H9 (cell line): ENCODE results near the gene ENOX2. TPM values are rescaled to one million over a fixed set of nuclear protein-coding genes. Genes with fewer than 3 reads are reported as not detected.

Experiments used
- DNase-seq: peaks from one replicate; pipeline ENCODE4 v3.0.0-alpha.2; 2017
- H2AFZ ChIP-seq: one replicate; pipeline ENCODE4 v1.6.1; 2013; ENCODE audit warnings: mild to moderate bottlenecking, low read length, control low read depth, moderate library complexity
- H2AK5ac ChIP-seq: 2 replicates; pipeline ENCODE4 v1.6.1; 2013; ENCODE audit warnings: low read length, control low read depth, mixed read lengths; ENCODE audit not compliant: insufficient read length
- H2BK120ac ChIP-seq: one replicate; pipeline ENCODE4 v1.6.1; 2013; ENCODE audit warnings: low read depth, mild to moderate bottlenecking, low read length, control low read depth, inconsistent platforms; ENCODE audit not compliant: poor library complexity, severe bottlenecking
- H2BK12ac ChIP-seq: 2 replicates; pipeline ENCODE4 v1.6.1; 2013; ENCODE audit warnings: low read length, control low read depth, mixed read lengths, low read depth; ENCODE audit not compliant: insufficient read length
- H2BK15ac ChIP-seq: 2 replicates; pipeline ENCODE4 v1.6.1; 2013; ENCODE audit warnings: low read depth, low read length, control low read depth
- H2BK20ac ChIP-seq: one replicate; pipeline ENCODE4 v1.6.1; 2013; ENCODE audit warnings: low read depth, mild to moderate bottlenecking, low read length, control low read depth, inconsistent platforms; ENCODE audit not compliant: poor library complexity, severe bottlenecking
- H2BK5ac ChIP-seq: 2 replicates; pipeline ENCODE4 v1.6.1; 2013; ENCODE audit warnings: low read length, control low read depth, mixed read lengths; ENCODE audit not compliant: insufficient read length
- H3K14ac ChIP-seq: 2 replicates; pipeline ENCODE4 v1.6.1; 2013; ENCODE audit warnings: low read length, control low read depth; ENCODE audit not compliant: insufficient read depth
- H3K18ac ChIP-seq: 2 replicates; pipeline ENCODE4 v1.6.1; 2013; ENCODE audit warnings: low read depth, mild to moderate bottlenecking, mixed read lengths, low read length, control low read depth; ENCODE audit not compliant: insufficient read length
- H3K23ac ChIP-seq: 2 replicates; pipeline ENCODE4 v1.6.1; 2013; ENCODE audit warnings: low read length, control low read depth, mixed read lengths, low read depth; ENCODE audit not compliant: insufficient read length
- H3K23me2 ChIP-seq: 2 replicates; pipeline ENCODE4 v1.6.1; 2013; ENCODE audit warnings: low read depth, mild to moderate bottlenecking, mixed read lengths, low read length, control low read depth; ENCODE audit not compliant: insufficient read length, poor library complexity, severe bottlenecking
- H3K27ac ChIP-seq: 2 replicates; pipeline ENCODE4 v1.5.1; 2013; ENCODE audit warnings: low read length, control low read depth, mixed read lengths, low read depth; ENCODE audit not compliant: insufficient read length
- H3K27me3 ChIP-seq: 2 replicates; pipeline ENCODE4 v1.6.1; 2013; ENCODE audit warnings: low read length, control low read depth, inconsistent platforms; ENCODE audit not compliant: insufficient read depth
- H3K4ac ChIP-seq: 2 replicates; pipeline ENCODE4 v1.6.1; 2013; ENCODE audit warnings: low read depth, mild to moderate bottlenecking, control low read depth, inconsistent platforms, low read length, moderate library complexity
- H3K4me1 ChIP-seq: 2 replicates; pipeline ENCODE4 v1.6.1; 2013; ENCODE audit warnings: low read length, control low read depth, inconsistent platforms; ENCODE audit not compliant: insufficient read depth
- H3K4me2 ChIP-seq: 2 replicates; pipeline ENCODE4 v1.6.1; 2013; ENCODE audit warnings: low read length, control low read depth, mixed read lengths; ENCODE audit not compliant: insufficient read length, insufficient read depth
- H3K56ac ChIP-seq: 2 replicates; pipeline ENCODE4 v1.6.1; 2013; ENCODE audit warnings: low read depth, mild to moderate bottlenecking, mixed read lengths, low read length, control low read depth; ENCODE audit not compliant: insufficient read length
- H3K79me1 ChIP-seq: 2 replicates; pipeline ENCODE4 v1.6.1; 2013; ENCODE audit warnings: low read depth, mild to moderate bottlenecking, moderate library complexity, low read length, control low read depth, inconsistent platforms; ENCODE audit not compliant: insufficient read depth, poor library complexity, severe bottlenecking
- H3K79me2 ChIP-seq: 2 replicates; pipeline ENCODE4 v1.6.1; 2013; ENCODE audit warnings: low read length, control low read depth, inconsistent platforms; ENCODE audit not compliant: insufficient read depth
- H3K9ac ChIP-seq: 2 replicates; pipeline ENCODE4 v1.6.1; 2013; ENCODE audit warnings: low read length, control low read depth, mixed read lengths; ENCODE audit not compliant: insufficient read length; ENCODE audit errors: extremely low read depth
- H3K9me3 ChIP-seq: one replicate; pipeline ENCODE4 v1.6.1; 2013; ENCODE audit warnings: low read depth, low read length, inconsistent platforms; ENCODE audit not compliant: control insufficient read depth
- H3T11ph ChIP-seq: one replicate; pipeline ENCODE4 v1.6.1; 2013; ENCODE audit warnings: mild to moderate bottlenecking, low read length, control low read depth, inconsistent platforms
- H4K20me1 ChIP-seq: one replicate; pipeline ENCODE4 v1.6.1; 2013; ENCODE audit not compliant: control insufficient read depth, insufficient read length, insufficient read depth
- H4K5ac ChIP-seq: 2 replicates; pipeline ENCODE4 v1.6.1; 2013; ENCODE audit warnings: low read depth, mild to moderate bottlenecking, mixed read lengths, low read length, control low read depth; ENCODE audit not compliant: insufficient read length
- H4K8ac ChIP-seq: replicated peaks from 2 replicates; pipeline ENCODE4 v1.6.1; 2013; ENCODE audit warnings: low read length, control low read depth, mixed read lengths, low read depth; ENCODE audit not compliant: insufficient read length
- H4K91ac ChIP-seq: 2 replicates; pipeline ENCODE4 v1.6.1; 2013; ENCODE audit warnings: low read depth, mild to moderate bottlenecking, moderate library complexity, mixed read lengths, low read length, control low read depth; ENCODE audit not compliant: insufficient read length
- H3K27ac Mint-ChIP-seq, 3 experiments: 2 replicates in 2 of 3; 3 replicates in 1 of 3; pipeline ENCODE4 v1.8.0; 2020 to 2021; ENCODE audit warnings: mixed read lengths in 3 of 3, mild to moderate bottlenecking in 1 of 3, moderate library complexity in 1 of 3
- H3K27me3 Mint-ChIP-seq: 2 replicates; pipeline ENCODE4 v1.8.0; 2021; ENCODE audit warnings: low read depth, mild to moderate bottlenecking, moderate library complexity, mixed read lengths
- H3K36me3 Mint-ChIP-seq, 3 experiments: 2 replicates in 2 of 3; 3 replicates in 1 of 3; pipeline ENCODE4 v1.8.0; 2020 to 2021; ENCODE audit warnings: low read depth in 3 of 3, mixed read lengths in 3 of 3; ENCODE audit not compliant: insufficient read depth in 1 of 3
- H3K4me1 Mint-ChIP-seq, 2 experiments: 2 replicates each; pipeline ENCODE4 v1.8.0; 2020; ENCODE audit warnings: mixed read lengths in 2 of 2
- H3K4me3 Mint-ChIP-seq, 2 experiments: 2 replicates in 1 of 2; 3 replicates in 1 of 2; pipeline ENCODE4 v1.8.0; 2020 to 2021; ENCODE audit warnings: mild to moderate bottlenecking in 2 of 2, mixed read lengths in 2 of 2, moderate library complexity in 1 of 2
- H3K9me3 Mint-ChIP-seq, 2 experiments: 2 replicates in 1 of 2; 3 replicates in 1 of 2; pipeline ENCODE4 v1.8.0; 2020; ENCODE audit warnings: mild to moderate bottlenecking in 2 of 2, mixed read lengths in 2 of 2, moderate library complexity in 1 of 2
- CTCF ChIP-seq: fragments of 200-600 bp; sonication (generic); conservative IDR thresholded peaks from 3 replicates; pipeline ENCODE4 v1.8.0; 2021; ENCODE audit warnings: antibody characterized with exemption, mild to moderate bottlenecking
- WGBS: extraction: QIAGEN DNeasy Blood & Tissue Kit; methylation state at CpG from one replicate; pipeline ENCODE4 v1.1.7; 2013; ENCODE audit warnings: missing lambda C conversion rate, low lambda C conversion rate, mixed read lengths; ENCODE audit not compliant: insufficient read length; ENCODE audit errors: extremely low coverage; 5-methylcytosine and 5-hydroxymethylcytosine counted together
- total RNA-seq: library from RNA; stranded (reverse); gene quantifications from 2 replicates; pipeline ENCODE4 v1.2.1, GENCODE V29; 2021

ENOX2 gene
- total RNA-seq, 1 experiment from 2014 or later: 17.7 TPM

- Histone ChIP-seq H4K5ac (no peak overlapping the region), H3K4me2 (no peak overlapping the region), H4K20me1 (no peaks in the 10 kb centered on the region), H3K23me2 (no peaks in the 10 kb centered on the region), H3K27me3 (no peaks in the 10 kb centered on the region), H3K9me3 (no peaks in the 10 kb centered on the region), H3K23ac (no peak overlapping the region), H3K56ac (no peak overlapping the region), H4K8ac (no peak overlapping the region), H3K18ac (no peak overlapping the region), H3K4me1 (no peaks in the 10 kb centered on the region), H2AFZ (no peak overlapping the region), H2BK20ac (no peak overlapping the region), H2BK5ac (no peak overlapping the region), H3K4ac (no peak overlapping the region), H2BK15ac (no peak overlapping the region), H3K79me1 (no peaks in the 10 kb centered on the region), H3K27ac (no peak overlapping the region), H2AK5ac (no peak overlapping the region), H3K79me2 (no peaks in the 10 kb centered on the region), H2BK12ac (no peak overlapping the region), H3T11ph (no peak overlapping the region), H2BK120ac (no peak overlapping the region), H3K9ac (no peak overlapping the region), H4K91ac (no peak overlapping the region), H3K14ac (no peak overlapping the region)
- no peak for DNase-seq
- Mint-ChIP-seq H3K9me3 (no peaks in the 10 kb centered on the region), H3K36me3 (no peaks in the 10 kb centered on the region), H3K27ac (peak overlapping the region in 1 of 3 experiments; percentile 5; a peak in 1 of 7 replicates), H3K27me3 (no peaks in the 10 kb centered on the region), H3K4me3 (no peak overlapping the region), H3K4me1 (peaks cover 7 to 23% of the 10 kb centered on the region in 2 experiments)
- no peak for TF ChIP-seq CTCF
- WGBS: no CpG with 5 or more reads among the region's 4 CpGs
Measured at GRCh38 chrX:130893356-130894085, 9.5 kb downstream of the ENOX2 start.
